GM18498 (cell line): ENCODE data around the gene NAXE.
"Not testable (repeated sequence)": the region's sequence is repeated elsewhere in the genome, so short reads cannot be mapped to it uniquely, and the experiment has no call there.

ENCODE experiments used
- ATAC-seq: cut with Tn5 transposase; IDR thresholded peaks from one replicate; pipeline ENCODE4 v1.9.1; 2021; ENCODE audit warnings: mild to moderate bottlenecking, moderate library complexity; ENCODE audit not compliant: unreplicated experiment

Gene NAXE

GRCh38 chr1:156592910-156593660, 1.5 kb downstream of the NAXE start:
- no peak for ATAC-seq

DNA sequence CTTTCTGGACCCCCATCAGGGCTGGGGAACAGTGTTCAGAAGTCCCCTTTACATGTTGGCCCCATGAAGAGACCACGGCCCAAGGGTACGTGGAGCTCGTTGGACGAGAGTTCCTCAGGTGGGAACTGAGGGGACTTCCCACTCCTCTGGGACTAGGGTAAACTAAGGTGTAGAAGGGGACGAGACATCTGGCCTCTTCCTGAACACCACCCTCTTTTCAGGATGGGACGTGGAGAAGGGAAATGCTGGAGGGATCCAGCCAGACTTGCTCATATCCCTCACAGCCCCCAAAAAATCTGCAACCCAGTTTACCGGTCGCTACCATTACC, 2.0 kb downstream of the NAXE start:
- ATAC-seq, result no peak

- no peak for ATAC-seq
These were observed 2.6 kb downstream of the NAXE start for GRCh38 chr1:156594190-156594589.

DNA sequence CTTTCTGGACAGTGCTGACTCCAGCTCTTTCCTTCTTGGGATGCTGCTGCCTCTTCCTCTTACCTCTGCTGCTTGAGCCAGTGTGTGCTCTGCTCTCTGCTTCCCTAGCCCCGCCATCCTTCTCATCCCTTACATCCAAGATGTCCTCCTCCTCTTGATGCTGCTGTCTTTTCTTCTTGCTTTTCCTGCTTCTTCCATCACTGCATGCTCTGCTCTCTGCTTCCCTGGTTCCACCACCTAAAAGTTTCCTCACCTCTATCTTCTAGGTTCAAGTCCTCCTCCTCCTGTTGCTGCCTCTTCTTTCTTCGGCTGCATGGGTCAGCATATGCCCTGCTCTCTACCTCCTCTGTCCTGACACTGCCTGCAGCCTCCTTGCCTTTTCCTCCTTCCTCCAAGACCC, 3.4 kb downstream of the NAXE start:
- no peak for ATAC-seq

DNA sequence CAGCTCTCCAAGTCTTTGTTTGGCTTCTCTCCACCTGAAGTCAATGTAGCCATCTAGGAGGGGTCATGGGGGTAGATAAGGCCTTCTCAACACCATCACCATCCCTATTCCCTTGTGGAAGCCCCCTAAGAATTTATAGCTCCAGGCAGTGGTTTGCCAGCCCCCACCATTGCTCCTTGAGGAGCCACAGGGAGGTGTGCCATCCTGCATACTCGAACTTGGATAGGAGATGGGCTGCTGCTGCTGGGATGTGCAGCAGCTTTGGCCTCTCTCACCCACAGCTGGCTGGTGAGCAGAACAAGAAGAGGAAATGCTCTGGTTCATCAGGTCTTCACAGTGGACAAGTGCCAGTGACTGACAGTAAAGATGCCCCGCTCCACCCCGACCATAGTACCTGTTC, 4.8 kb downstream of the NAXE start:
- no peak for ATAC-seq

GRCh38 chr1:156598125-156598524, 6.5 kb downstream of the NAXE start:
- no peak for ATAC-seq

DNA sequence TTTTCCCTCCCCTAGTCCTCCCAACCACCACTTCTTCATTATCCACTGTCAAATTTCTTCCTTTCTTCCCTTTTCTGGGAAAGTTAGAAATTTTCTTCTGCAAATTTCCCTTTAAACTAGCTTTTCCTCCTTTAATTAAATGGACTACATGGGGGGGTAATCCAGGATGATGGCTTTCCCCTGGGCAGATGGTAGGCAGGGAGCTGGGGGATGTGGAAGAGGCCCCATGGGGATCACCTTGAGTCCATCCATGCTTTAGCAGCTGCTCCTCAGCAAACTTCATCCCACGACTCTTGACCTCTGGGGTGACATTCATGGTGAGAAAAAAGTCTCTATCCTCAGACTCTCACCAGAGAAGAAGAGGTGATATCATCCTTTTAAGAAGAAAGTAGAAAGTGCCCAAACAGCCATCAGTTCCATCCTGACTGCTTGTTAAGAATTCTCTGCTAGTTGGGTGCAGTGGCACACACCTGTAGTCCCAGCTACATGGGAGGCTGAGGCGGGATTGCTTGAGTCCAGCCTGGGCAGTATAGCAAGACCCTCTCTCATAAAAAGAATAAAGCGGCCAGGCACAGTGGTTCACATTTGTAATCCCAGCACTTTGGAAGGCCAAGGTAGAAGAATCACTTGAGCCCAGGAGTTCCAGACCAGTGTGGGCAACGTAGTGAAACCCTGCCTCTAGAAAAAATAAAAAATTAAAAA, 7.3 kb downstream of the NAXE start:
- ATAC-seq, result no peak

- ATAC-seq, result no peak
These were observed 8.2 kb downstream of the NAXE start for GRCh38 chr1:156599811-156600210.

GRCh38 chr1:156600733-156601121, 9.2 kb downstream of the NAXE start:
- ATAC-seq, result no peak

DNA sequence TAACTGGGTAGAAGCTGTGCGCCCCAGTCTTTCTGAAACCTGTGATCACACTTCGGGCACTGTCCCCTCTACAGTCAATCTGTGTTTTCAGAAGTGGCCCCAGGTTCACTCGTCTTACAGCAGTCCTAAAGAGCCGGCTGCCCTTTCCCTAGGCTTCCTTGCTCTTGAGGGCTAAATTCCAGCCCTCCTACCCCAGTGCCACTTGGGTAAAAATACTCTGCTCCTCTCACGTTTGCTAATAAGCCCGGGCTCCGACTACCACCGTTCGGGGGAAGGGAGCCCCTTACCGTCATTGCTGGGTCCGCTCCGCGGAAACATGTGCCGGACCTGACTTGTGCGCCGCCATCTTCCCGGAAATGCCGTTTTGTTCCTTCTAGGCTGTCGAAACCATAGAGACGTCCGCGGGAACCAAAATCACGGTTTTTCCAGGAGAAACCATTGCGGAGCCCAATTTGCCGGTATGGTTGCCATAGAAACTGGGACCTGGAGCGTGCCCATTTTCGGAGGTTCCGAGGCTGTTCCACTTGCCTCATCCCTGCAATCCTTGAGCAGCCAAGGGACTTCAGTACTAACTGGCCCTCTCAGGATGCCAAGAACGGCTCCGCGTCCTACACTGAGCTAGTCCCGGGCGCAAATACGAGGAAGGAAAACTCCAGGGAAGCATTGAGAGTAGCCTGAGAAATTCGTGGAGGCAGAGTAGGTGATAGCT, 9.7 kb downstream of the NAXE start, which contains the start of gene GPATCH4:
TSS of gene GPATCH4 (minus strand) at position 358 of the 709 bp plus-strand sequence.
- ATAC-seq, result peak; percentile 72

DNA sequence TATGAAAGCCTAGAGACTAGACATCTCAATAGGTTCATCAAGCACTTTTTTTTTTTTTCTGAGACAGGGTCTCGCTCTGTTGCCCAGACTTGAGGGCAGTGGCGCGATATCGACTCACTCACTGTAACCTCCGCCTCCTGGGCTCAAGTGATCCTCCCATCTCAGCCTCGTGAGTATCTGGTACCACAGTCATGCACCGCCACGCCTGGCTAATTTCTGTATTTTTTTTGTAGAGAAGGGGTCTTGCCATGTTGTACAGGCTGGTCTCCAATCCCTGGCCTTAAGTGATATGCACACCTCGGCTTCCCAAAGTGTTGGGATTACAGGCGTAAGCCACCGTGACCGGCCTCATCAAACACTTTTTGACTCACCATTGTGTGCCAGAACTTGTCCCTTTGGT, 10.3 kb downstream of the NAXE start:
- peak; percentile 26 for ATAC-seq

DNA sequence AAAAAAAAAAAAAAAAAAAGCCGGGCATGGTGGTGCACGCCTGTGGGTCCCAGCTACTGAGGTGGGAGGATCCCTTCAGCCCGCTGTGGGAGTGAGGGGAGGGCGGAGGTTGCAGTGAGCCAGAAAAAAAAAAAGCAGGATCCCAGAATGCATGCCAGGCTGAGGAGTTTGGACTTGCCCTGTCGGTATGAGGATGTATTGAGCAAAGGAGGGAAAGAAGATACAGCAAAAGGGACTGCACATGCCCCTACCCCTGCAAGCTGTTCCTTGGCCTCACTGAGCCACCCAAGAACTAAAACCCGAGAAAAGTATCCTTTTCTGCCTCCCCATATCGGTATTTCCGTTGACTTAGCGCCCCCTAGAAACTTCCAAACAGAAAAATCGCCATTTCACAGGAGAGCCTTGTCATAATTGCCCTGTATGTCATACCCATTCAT, 11.0 kb downstream of the NAXE start:
- no peak for ATAC-seq

DNA sequence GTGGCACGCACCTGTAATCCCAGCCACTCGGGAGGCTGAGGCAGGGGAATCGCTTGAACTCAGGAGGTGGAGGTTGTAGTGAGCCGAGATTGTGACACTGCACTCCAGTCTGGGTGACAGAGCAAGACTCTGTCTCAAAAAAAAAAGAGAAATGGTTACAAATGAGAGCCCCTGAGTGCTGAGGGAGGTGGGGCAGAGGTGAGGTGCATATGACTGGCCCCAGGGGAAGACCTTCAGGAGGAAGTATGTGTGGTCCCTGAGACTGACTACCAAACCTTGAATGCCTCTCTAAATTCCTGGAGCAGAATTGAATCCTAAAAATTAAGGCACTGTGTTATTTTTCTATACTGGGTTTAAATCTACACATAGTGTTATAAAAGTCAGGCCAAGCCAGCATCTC, 15.8 kb downstream of the NAXE start:
- ATAC-seq, result not testable (repeated sequence)

DNA sequence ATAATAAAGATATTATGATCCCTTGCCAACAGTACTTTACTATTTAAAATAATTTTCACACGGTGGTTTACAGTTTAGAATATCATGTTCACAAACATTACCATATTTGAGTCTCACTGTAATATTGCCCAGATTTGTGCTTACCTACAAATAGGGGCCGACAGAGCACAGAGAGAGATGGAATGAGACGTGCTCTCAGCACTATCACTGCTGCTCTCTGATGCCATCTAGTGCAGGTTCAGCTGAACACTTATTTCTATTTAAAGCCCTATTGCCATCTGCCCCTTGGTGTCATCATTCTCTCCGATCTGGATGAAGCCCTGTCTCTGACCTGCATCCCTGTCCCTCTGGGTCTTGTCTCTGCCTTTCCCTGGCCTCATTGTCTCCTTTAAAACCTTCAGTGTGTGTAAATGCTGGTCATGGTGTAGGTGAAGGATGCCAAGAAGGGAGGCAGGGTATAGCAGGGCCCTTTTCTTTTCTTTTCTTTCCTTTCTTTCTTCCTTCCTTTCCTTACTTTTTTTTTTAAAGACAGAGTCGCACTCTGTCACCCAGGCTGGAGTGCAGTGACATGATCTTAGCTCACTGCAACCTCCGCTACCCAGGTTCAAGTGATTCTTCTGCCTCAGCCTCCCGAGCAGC, 16.6 kb downstream of the NAXE start:
- peak; percentile 60 for ATAC-seq

DNA sequence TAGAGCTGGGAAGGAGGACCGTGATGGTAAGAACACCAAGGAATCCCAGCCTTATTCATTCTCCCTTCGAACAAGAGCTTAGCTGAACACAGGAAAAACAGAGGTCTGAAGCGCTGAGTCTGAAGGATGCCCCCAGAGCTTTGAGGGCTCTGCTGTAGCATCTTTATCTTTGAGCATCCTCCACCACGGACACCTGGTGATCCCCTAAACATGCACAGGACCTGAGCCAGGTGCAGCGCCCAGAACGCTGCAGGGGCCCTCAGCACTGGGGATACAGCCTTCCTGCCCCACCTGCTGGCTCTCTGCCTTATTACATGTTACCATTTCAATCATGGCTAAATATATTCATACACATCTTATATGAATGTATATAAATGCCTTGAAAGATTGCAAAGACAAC, 17.4 kb downstream of the NAXE start:
- ATAC-seq, result no peak

DNA sequence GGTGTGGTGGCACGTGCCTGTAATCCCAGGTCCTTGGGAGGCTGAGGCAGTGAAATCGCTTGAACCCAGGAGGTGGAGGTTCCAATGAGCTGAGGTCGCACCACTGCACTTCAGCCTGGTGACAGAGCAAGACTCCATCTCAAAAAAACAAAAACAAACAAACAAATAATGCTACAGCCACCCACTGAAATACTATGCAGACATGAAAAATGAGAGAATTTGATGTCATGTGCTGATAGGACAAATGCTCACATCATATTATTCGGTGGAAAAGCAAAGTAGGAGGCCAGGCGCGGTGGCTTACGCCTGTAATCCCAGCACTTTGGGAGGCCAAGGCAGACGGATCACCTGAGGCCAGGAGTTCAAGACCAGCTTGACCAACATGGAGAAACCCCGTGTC, 18.5 kb downstream of the NAXE start:
- ATAC-seq, result not testable (repeated sequence)

DNA sequence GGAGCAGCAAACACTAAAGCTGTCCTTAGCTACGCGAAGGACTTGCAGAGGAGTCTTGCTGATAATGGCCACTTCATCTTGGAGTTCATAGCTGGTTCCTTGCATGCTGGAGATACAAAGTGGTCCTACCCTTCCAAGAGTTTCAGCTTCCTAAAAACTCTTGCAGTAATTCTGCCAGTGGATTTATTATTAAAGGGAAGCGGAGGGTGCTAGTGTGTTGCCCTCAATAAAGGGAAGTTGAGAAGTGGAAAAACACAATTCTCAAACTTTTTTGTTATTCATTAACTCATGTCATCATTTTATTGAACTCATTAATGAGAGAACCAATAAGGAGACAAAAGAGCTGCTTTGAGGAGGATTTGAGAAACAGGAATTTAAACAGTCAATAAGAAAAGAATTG, 21.1 kb downstream of the NAXE start:
- no peak for ATAC-seq

GRCh38 chr1:156615946-156616345, 24.4 kb downstream of the NAXE start:
- no peak for ATAC-seq

DNA sequence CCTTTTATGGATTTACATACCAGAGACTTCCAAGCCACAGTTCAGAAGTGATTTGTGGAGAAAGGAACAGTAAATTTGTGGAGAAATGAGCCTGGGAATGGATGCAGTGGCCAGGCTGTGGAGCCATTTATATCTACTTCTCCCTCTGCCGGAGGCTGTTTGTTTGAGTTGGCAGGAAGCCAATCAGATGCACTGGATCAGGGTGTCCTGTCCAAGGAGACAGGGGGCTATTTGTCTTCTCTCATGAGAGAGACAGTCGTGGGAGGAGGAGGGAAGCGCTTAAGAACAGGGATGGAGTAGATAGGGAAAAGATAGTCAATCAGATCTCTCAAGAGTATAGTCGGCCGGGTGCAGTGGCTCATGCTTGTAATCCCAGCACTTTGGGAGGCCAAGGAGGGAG, 24.9 kb downstream of the NAXE start:
- ATAC-seq, result no peak

- no peak for ATAC-seq
These were observed 27.4 kb downstream of the NAXE start, which contains the start of gene HAPLN2 for GRCh38 chr1:156618853-156619581. Gene HAPLN2, plus strand, starts transcription at chr1:156619415. Its CDS starts 4,076 bp downstream, at chr1:156623491.

DNA sequence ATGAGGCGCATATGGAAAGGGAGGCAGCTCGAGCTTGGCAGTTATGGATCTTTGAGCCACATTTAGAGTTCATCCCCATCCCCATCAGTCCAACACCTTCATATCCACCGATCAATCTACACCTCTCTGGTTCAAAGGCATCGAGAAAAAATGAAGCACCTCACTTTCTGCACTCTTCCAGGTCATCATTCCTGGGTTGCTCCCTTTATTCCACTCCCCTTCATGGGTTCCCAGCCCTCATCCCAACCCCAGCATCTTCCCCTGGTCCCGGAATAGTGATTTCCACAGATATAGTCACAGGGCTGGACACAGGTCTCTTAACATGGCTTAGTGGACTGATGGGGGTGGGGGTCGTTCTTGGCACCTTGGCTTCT, 28.0 kb downstream of the NAXE start:
- no peak for ATAC-seq
